HG03460 (cell line): Measurements from ENCODE around the gene FAM107B.
"Not testable (repeated sequence)": the region's sequence is repeated elsewhere in the genome, so short reads cannot be mapped to it uniquely, and the experiment has no call there.

ENCODE experiments used
- ATAC-seq: cut with Tn5 transposase; IDR thresholded peaks from one replicate; pipeline ENCODE4 v1.9.1; 2021; ENCODE audit not compliant: unreplicated experiment

The FAM107B gene

GRCh38 chr10:14696821-14697220, 77.9 kb downstream of the FAM107B start:
- no peak for ATAC-seq

GRCh38 chr10:14695847-14696480, 78.7 kb downstream of the FAM107B start:
- no peak for ATAC-seq

DNA sequence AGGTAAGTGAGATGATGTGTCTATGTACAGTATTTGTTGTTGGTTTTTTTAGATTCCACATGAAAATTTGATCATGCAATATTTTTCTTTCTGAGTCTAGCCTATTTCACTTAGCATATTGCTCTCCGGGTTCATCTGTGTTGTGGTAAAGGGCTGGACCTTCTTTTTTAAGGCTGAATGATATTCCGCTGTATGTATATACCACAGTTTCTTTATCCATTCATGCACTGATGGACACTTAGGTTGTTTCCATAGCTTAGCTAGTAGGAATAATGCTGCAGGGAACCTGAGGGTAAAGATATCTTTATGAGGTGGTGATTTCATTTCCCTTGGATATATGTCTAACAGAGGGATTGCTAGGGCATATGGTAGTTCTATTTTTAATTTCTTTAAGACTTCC, 80.8 kb downstream of the FAM107B start:
- no peak for ATAC-seq

- no peak for ATAC-seq
Observed at GRCh38 chr10:14692344-14693076, 82.2 kb downstream of the FAM107B start.

- ATAC-seq: no peak
Observed at GRCh38 chr10:14691359-14691758, 83.3 kb downstream of the FAM107B start.

DNA sequence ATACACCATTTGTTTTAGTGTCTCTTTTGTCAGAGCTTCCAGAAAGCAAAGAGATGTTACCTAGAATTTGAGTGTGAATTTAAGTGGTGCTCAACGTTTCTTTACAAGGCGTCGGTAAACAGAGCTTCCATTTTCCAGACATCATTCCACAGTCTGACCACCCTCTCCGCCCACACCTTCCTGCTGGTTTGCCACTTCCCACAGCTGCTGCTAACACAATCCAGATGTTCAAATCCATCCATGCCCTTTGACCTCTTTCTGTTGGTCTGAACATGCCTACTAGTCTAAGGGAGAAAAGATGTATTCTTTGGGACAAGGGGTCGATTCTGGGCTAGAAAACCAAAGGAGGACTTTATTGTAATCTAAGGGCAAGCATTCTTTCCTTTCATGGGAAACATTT, 86.1 kb downstream of the FAM107B start:
- ATAC-seq: no peak

DNA sequence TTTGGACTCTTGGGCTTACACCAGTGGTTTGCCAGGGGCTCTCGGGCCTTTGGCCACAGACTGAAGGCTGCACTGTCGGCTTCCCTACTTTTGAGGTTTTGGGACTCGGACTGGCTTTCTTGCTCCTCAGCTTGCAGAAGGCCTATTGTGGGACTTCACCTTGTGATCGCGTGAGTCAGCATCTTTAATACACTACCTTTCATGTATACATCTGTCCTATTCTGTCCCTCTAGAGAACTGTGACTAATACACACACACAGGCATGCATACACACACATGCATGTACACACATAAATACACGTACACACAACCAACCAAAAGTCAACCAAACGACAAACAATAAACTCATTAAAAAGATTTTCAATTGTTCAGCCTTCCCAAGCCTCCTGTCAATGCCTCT, 86.5 kb downstream of the FAM107B start:
- not testable (repeated sequence) for ATAC-seq

DNA sequence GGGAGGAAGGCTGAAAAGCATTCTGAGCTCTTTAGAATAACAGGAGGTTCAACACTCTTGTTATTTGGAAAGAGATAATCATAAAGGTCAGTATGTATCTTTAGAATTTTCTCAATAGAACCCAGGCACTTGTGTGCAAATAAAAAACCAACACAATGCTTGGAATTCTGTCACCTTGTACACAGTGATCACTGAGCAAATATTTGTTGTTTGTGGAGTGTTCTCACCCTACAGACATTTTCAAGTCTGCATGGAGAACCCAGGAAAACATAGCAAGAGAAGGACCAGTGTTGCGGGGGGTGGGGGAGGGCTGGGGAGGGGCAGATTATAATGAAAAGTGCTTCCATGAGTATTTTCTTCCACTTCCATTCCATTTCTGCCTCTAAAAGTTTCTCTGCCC, 87.4 kb downstream of the FAM107B start:
- ATAC-seq: no peak

DNA sequence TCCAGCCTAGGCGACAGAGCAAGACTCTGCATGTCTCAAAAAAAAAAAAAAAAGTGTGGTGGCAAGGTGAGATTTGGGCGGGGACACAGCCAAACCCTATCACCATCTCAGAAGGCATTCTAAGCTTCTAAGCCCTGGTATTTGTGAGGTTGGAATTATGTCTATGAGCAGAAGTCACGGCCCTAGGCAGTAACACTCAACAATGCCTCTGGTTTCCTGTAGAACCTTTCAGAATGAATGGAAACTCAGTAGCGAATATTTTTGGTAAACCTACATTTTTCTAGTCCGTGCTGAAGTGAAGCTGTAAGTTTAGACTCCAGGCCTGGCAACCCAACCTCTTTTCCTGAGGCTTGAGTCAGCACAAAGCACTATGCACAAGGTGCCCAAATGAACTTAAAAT, 88.3 kb downstream of the FAM107B start:
- ATAC-seq: no peak

- ATAC-seq: no peak
Observed at GRCh38 chr10:14684354-14684753, 90.3 kb downstream of the FAM107B start.

GRCh38 chr10:14683256-14683655, 91.4 kb downstream of the FAM107B start:
- ATAC-seq: no peak

GRCh38 chr10:14681802-14682201, 92.9 kb downstream of the FAM107B start:
- no peak for ATAC-seq

DNA sequence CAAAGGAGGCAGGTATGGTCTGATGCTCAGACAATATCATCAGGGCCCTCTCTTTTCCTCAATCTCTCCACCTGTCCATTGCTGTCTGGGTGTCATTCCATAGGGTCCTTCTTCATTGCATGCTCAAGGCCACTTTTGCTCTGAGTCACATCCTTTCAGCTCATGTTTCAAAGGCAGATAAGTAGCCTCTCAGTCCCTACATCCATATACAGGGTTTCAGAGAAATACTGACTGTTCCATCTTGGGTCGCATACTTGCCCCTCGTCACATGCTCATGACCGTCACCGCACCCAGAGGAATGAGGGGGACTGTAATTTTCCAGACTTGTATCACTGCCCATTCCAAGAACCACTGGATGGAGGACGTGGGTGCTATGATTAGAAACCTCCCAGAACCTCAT, 93.4 kb downstream of the FAM107B start:
- no peak for ATAC-seq

GRCh38 chr10:14678637-14679036, 96.1 kb downstream of the FAM107B start:
- no peak for ATAC-seq

GRCh38 chr10:14676732-14677131, 98.0 kb downstream of the FAM107B start:
- no peak for ATAC-seq

DNA sequence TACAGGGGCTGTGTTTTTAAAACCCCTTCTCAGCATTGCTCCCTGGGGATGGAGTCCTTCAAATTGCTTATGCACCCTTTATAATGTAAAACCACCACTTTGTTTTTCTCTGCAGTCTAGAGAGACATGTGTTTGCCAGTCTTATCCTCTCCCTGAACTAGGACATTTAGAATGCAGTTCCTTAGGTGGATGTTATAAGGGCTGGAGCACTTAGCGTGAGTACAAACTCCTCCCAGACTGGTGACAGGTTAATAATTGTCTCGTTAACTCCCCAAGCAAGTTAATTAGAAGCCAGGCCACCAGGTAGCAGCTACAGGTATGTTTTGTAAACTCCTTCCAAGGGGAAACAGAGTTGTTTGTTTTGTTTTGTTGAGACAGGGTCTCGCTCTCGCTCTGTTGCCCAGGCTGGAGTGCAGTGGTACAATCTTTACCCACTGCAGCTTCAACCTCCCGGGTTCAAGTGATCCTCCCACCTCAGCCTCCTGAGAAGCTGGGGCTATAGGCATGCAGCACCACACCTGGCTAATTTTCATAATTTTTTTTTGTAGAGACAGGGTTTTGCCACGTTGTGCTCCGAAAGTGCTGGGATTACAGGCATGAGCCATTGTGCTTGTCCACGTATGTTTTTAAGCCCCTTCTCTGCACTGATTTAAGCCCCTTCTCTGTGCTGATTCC, 100.2 kb downstream of the FAM107B start:
- no peak for ATAC-seq

- ATAC-seq: no peak
Observed at GRCh38 chr10:14673189-14673861, 101.4 kb downstream of the FAM107B start.

- ATAC-seq: no peak
Observed at GRCh38 chr10:14671386-14671831, 103.3 kb downstream of the FAM107B start.

GRCh38 chr10:14670551-14671240, 104.0 kb downstream of the FAM107B start:
- ATAC-seq: no peak

- ATAC-seq: no peak
Observed at GRCh38 chr10:14669576-14669975, 105.1 kb downstream of the FAM107B start.

DNA sequence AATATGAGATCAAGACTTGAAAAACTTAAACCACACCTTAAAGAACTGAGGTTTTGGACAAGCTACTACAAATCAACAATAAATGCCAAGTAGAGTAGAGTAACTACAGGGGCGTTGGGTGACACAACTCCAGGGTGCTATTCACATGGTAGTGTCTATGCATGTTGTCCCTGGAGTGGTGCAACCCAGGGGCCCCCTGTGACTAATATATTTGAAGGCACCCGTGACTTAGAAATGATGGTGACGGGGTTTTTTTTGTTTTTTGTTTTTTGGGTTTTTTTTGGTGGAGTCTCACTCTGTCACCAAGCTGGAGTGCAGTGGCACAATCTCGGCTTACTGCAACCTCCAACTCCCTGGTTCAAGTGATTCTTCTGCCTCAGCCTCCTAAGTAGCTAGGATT, 106.9 kb downstream of the FAM107B start:
- ATAC-seq: no peak
